OCI-LY1 (cell line): ENCODE results near the gene DNAH11.

ENCODE experiments used
- H2AFZ ChIP-seq: fragments of 200-600 bp; sonication (generic), shearing (Covaris generic); 2 replicates; pipeline ENCODE4 v1.6.0; 2014; ENCODE audit warnings: antibody characterized with exemption, mild to moderate bottlenecking, low read length
- H3F3A ChIP-seq: fragments of 200-600 bp; sonication (generic), shearing (Covaris generic); 2 replicates; pipeline ENCODE4 v1.6.0; 2014; ENCODE audit warnings: mild to moderate bottlenecking, antibody characterized with exemption, low read length, moderate library complexity; ENCODE audit not compliant: insufficient read depth
- H3K27ac ChIP-seq: fragments of 200-600 bp; sonication (generic); 2 replicates; pipeline ENCODE4 v1.5.1; 2014; ENCODE audit warnings: low read length, mixed run types, mild to moderate bottlenecking, low read depth; ENCODE audit not compliant: poor library complexity, severe bottlenecking
- H3K27me3 ChIP-seq: fragments of 200-600 bp; sonication (generic); 2 replicates; pipeline ENCODE4 v1.6.0; 2014; ENCODE audit warnings: antibody characterized with exemption, mild to moderate bottlenecking, low read length, moderate library complexity; ENCODE audit not compliant: insufficient read depth
- H3K36me3 ChIP-seq: fragments of 200-600 bp; sonication (generic); 2 replicates; pipeline ENCODE4 v1.6.1; 2014; ENCODE audit warnings: mild to moderate bottlenecking, antibody characterized with exemption, low read length, moderate library complexity, mixed read lengths; ENCODE audit not compliant: insufficient read depth
- H3K4me1 ChIP-seq: fragments of 200-600 bp; sonication (generic); 2 replicates; pipeline ENCODE4 v1.5.1; 2014; ENCODE audit warnings: mild to moderate bottlenecking, low read length, moderate library complexity; ENCODE audit not compliant: insufficient read depth, severe bottlenecking
- H3K4me2 ChIP-seq: fragments of 200-600 bp; sonication (generic), shearing (Covaris generic); 2 replicates; pipeline ENCODE4 v1.6.1; 2014; ENCODE audit warnings: low read length
- H3K4me3 ChIP-seq: fragments of 200-600 bp; sonication (generic); 2 replicates; pipeline ENCODE4 v1.5.1; 2014; ENCODE audit warnings: low read length, low read depth, mild to moderate bottlenecking, mixed read lengths; ENCODE audit not compliant: poor library complexity, severe bottlenecking
- H3K79me2 ChIP-seq: fragments of 200-600 bp; shearing (Covaris generic); 2 replicates; pipeline ENCODE4 v1.6.1; 2016; ENCODE audit warnings: mixed run types, low read length, mixed read lengths; ENCODE audit not compliant: insufficient read depth
- H3K9ac ChIP-seq: fragments of 200-600 bp; sonication (generic), shearing (Covaris generic); 2 replicates; pipeline ENCODE4 v1.6.1; 2014; ENCODE audit warnings: mild to moderate bottlenecking, low read length, mixed read lengths
- H3K9me2 ChIP-seq: fragments of 200-600 bp; sonication (generic), shearing (Covaris generic); 2 replicates; pipeline ENCODE4 v1.6.1; 2014; ENCODE audit warnings: low read depth, mild to moderate bottlenecking, low read length, mixed read lengths
- H3K9me3 ChIP-seq: fragments of 200-600 bp; shearing (Covaris generic); 2 replicates; pipeline ENCODE4 v1.6.1; 2014; ENCODE audit warnings: low read length, mixed read lengths
- H4K20me1 ChIP-seq: fragments of 200-600 bp; sonication (generic), shearing (Covaris generic); 2 replicates; pipeline ENCODE4 v1.6.0; 2016; ENCODE audit warnings: mild to moderate bottlenecking, low read length; ENCODE audit not compliant: insufficient read depth
- CTCF ChIP-seq: fragments of 200-600 bp; sonication (generic), shearing (Covaris generic); IDR thresholded peaks from 2 replicates; pipeline ENCODE4 v1.5.1; 2017; ENCODE audit warnings: mild to moderate bottlenecking, antibody characterized with exemption, low read length, moderate library complexity, mixed read lengths
- EZH2 ChIP-seq: fragments of 200-600 bp; sonication (generic), shearing (Covaris generic); IDR thresholded peaks from 2 replicates; pipeline ENCODE4 v1.8.0; 2017; ENCODE audit warnings: borderline replicate concordance, mixed run types, mild to moderate bottlenecking, antibody characterized with exemption, low read length, moderate library complexity, mixed read lengths

Gene DNAH11

GRCh38 chr7:21572331-21573313 is 29.8 kb downstream of the DNAH11 start:
- H4K20me1 ChIP-seq = no peaks in the 10 kb centered on the region
- no peak overlapping the region for H3K27ac ChIP-seq
- no peaks in the 10 kb centered on the region for H3K36me3 ChIP-seq
- H3K9ac ChIP-seq = no peak overlapping the region
- no peak overlapping the region for H2AFZ ChIP-seq
- H3K4me3 ChIP-seq = no peak overlapping the region
- no peaks in the 10 kb centered on the region for H3K4me1 ChIP-seq
- no peak overlapping the region for H3K4me2 ChIP-seq
- no peaks in the 10 kb centered on the region for H3K9me3 ChIP-seq
- H3F3A ChIP-seq = no peaks in the 10 kb centered on the region
- no peaks in the 10 kb centered on the region for H3K79me2 ChIP-seq
- no peaks in the 10 kb centered on the region for H3K27me3 ChIP-seq
- TF ChIP-seq EZH2 (no peak), CTCF (no peak)
- no peaks in the 10 kb centered on the region for H3K9me2 ChIP-seq

- Histone ChIP-seq H3K27ac (no peak overlapping the region), H3K4me1 (no peaks in the 10 kb centered on the region), H3K4me2 (no peak overlapping the region), H3K79me2 (no peaks in the 10 kb centered on the region), H3K4me3 (no peak overlapping the region), H3F3A (no peaks in the 10 kb centered on the region), H4K20me1 (no peaks in the 10 kb centered on the region), H3K27me3 (no peaks in the 10 kb centered on the region), H3K9ac (no peak overlapping the region), H2AFZ (no peak overlapping the region), H3K9me2 (no peaks in the 10 kb centered on the region), H3K9me3 (no peaks in the 10 kb centered on the region), H3K36me3 (no peaks in the 10 kb centered on the region)
- no peak for TF ChIP-seq EZH2
- TF ChIP-seq CTCF = no peak
Measured at GRCh38 chr7:21579341-21580072, 36.7 kb downstream of the DNAH11 start.

GRCh38 chr7:21580073-21580521 is 37.3 kb downstream of the DNAH11 start:
- TF ChIP-seq EZH2 = no peak
- no peak for TF ChIP-seq CTCF
- Histone ChIP-seq H3K27me3 (no peaks in the 10 kb centered on the region), H3K36me3 (no peaks in the 10 kb centered on the region), H3K4me3 (no peak overlapping the region), H2AFZ (no peak overlapping the region), H3K79me2 (no peaks in the 10 kb centered on the region), H3K9me2 (no peaks in the 10 kb centered on the region), H3K4me1 (no peaks in the 10 kb centered on the region), H3K4me2 (no peak overlapping the region), H3K27ac (no peak overlapping the region), H3F3A (no peaks in the 10 kb centered on the region), H3K9ac (no peak overlapping the region), H3K9me3 (no peaks in the 10 kb centered on the region), H4K20me1 (no peaks in the 10 kb centered on the region)
